GM19438 (cell line): ENCODE data around the gene SYNDIG1.

Experiments used
- ATAC-seq: cut with Tn5 transposase; IDR thresholded peaks from one replicate; pipeline ENCODE4 v1.9.1; 2021; ENCODE audit warnings: low read depth; ENCODE audit not compliant: unreplicated experiment

Gene SYNDIG1

DNA sequence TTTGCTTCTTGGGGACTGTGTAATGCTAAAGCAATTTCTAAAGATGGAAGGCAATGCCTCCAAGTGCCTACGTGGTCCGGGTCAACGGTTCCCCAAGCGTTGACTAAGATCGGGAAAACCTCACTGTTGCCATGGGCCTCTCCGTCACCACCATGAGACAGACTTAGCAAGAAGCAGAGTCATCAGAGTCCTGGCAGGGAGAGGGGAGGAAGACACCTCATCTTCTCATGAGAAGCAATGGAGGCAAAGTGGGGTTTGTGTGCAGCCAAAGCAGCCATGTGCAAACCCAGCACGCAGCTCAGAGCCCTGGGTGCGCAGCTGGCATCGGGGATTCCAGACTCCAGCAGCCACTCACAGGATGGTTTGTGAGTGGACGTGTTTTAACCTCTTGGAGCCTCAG is 111.4 kb downstream of the SYNDIG1 start:
- no peak for ATAC-seq

DNA sequence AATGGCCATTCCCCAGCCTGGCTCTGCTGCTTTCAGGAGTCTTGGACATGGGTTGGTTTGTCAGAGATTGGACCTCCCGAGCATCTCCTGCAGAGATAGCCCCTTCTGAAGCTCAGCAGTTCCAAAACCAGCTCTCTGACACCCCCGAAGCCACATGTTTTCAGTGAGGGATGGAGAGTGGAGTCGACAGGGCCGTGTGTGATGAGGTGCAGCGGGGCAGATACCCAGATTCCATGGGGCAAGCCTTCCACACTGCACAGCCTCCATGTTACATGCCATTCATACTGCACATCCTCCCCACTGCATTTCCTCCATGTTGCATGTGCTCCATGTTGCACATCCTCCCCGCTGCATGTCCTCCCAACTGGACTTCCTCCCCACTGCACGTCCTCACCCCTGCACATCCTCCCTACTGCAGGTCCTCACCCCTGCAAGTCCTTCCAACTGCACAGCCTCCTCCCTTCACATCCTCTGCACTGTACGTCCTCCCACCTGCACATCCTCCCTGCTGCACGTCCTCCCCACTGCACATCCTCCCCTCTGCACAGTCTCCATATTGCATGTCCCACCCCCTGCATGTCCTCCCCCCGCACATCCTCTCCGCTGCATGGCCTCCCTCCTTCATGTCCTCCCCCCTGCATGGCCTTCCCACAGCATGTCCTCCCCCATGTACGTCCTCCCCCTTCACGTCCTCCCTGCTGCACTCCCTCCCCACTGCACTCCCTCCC is 112.2 kb downstream of the SYNDIG1 start:
- ATAC-seq, result no peak

DNA sequence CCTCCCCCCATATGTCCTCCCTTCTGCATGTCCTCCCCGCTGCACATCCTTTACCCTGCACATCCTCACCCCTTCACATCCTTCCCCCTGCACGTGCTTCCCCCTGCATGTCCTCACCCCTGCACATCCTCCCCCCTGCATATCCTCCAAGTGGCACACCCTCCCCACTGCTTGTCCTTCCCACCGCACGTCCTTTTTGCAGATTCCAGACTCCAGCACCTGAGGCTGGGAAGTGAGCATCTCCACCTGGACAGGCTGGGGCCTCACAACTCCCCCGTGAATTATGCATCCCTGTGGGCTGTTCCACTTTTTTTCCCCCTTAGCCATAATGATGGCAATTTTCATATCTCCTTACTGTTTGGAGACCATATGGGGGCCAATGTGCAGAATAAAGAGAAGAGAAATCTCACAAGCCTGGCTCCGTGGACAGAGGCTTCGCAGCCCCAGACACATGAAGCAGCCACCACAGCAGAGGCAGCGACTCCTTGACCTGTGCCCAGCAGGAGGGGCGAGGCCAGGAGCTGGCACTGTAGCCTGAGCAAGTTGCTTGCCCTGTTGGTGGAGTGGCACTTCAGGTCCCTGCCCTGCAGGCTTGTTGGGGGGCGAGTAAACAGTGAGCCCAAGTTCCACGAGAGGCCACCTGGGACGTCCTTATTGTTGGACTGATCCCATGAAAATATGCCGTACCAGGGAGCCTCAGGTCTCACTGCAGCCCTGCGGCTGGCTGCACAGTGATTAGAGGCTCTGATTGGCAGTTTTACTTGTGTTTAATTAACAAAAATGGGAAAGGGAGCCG is 113.1 kb downstream of the SYNDIG1 start:
- no peak for ATAC-seq

DNA sequence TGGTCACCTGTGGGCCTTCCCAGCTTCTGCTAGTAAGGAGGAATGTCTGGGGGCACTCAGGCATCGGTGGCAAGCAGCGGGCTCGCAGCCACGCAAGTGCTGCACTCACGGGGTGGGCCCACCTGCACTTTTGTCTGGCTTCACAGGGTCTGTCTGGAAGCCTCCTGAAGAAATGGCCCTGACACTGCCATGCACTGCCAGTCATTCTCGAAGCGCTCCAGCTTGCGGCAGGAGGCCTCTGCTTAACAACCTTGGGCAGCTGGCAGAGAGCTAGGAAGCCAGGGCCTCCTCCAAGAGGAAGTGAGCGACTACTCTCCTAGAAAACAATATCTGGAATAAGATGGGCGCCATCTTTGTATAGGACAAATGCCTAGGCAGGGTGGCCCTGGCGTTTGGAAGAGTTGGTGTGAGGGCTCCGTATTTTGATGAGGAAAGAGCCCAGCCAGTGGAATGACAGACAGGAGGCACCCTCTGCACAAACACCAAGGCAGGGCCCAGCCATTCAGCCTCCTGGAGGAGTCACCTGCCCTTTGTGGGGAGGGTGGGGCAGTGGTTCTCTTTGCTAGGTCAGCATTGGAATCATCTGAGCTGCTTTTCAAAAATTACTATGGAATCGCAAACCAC is 113.9 kb downstream of the SYNDIG1 start:
- ATAC-seq, result no peak

DNA sequence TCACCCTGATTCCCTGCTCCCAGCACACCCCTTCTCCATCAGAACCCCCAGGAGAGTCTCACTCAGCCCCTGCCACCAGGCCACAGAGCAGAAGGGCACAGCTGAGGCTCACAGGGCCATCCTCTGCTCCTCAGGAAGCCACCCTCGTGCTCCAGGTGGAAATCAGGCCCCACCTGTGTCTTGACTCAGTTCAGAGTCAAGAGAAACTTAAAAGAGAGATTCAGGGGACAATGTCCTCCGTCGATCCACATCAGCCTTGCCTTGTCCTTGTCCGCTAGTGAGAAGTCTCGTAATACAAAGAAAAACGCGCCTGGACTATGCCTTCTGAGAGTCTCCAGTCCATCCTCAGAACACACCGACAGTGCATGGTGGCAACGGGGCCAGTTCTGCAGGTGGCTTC is 114.6 kb downstream of the SYNDIG1 start:
- no peak for ATAC-seq

DNA sequence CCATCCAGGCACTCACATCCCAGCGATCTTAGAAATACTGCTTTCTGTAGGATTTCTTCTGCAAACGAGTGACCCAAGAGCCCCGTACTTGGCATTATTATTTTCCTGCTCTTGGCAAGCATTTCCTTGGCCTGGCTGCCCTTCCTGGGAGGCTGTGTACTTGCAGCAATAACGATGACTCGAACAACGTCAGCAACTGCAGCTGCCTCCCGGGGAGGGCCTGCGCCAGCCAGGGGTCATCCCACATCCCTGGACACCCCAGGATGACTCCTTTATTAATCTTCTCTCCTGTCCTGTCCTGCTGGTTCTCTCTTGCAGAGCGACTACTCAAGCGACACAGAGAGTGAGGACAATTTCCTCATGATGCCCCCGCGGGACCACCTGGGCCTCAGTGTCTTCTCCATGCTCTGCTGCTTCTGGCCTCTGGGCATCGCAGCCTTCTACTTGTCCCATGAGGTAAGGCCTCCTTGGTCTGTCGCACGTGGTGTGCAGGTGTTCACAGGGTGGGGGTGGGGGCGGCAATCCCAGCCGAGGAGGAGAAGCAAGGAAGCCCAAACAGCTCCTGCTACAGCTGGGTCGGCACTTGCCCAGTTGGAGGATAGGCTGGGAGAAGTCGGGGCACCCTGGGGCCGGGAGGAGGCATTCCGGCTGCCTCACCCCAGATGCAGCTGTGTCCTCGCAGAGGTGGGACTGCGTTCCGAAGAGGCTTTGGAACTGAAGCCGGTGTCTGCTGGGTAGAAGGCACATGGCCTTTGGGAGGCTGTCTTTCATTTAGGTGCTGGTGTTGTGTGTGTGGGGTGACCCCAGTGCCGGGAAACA is 115.3 kb downstream of the SYNDIG1 start:
- no peak for ATAC-seq

DNA sequence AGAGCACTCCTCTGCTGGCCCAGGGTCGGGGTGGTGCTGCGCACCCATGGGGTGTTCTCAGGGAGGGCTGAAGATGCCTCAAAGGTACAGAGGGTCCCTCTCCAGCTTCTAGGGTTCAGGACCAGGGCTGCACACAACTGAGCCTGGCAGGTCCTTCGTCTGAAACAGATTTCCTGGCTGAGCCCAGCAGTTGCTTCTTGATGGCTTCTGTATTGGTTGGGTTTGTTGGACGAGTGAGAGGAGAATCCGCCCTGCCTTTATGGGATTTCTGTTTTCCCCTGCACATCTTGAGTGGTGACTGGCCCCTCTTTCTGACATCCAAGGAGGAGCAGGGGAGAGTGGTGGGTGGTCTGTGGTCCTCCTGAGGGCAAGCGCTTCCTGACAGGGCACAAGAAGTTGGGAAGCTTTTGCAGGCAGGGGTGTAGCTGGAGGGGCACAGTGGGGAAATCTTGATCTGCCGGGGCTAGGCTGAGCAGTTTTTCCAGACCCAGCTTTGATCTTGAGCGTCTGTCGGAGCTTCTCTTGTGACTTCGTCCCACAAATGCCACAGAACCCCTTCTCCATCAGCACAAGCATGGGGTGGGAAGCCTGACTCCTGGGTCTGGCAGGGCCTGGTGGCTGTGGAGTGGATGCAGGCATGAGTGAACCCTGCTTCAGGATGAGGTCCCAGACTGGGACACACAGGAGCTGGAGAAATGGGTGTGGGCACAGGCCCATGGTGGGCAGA is 116.5 kb downstream of the SYNDIG1 start:
- ATAC-seq, result no peak

DNA sequence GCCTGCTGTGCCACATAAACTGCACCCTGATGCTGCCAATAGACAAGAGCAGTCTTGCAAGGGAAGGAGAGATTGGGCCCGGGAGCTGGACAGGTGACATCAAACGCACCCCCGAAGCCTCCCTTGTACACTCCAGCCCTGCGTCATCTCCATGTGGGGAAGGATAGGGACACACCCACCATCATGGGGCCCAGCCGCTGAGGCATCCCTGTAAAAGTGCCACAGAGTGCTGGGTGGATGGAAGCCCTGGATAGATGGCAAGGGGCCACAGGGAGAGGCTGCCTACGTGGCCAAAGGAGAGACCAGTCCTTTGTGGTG is 117.1 kb downstream of the SYNDIG1 start:
- ATAC-seq, result no peak

DNA sequence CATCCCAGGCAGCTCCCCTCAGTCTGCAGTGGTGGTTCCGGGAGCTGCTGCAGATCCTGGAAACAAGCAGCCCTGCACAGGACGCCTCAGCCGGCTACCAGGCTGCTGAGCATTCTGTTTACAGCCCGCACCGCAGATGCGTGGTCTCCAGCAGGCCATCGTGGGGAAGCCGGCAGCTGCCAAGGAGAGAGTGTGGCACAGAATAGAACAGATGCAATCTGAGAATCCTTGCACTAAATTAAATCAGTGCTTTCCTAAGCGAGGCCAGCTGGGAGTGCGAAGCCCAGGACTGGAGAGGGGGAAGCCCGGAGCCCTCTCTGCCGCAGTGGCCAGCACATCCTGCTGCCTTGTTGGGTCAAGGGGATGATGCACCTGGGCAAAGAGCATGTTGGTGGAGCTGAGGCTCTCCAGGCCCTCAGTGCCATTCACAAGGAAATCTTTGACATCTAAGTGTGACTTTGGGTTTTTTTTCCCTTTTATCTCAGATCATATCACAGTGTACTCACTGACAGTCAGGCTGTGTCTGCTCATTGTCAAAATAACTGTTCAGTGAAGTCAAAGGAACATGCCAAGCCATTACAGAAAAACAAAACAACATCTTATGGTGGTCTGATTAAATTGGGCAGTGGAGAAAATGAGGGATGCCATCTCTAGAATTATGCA is 118.1 kb downstream of the SYNDIG1 start:
- no peak for ATAC-seq

DNA sequence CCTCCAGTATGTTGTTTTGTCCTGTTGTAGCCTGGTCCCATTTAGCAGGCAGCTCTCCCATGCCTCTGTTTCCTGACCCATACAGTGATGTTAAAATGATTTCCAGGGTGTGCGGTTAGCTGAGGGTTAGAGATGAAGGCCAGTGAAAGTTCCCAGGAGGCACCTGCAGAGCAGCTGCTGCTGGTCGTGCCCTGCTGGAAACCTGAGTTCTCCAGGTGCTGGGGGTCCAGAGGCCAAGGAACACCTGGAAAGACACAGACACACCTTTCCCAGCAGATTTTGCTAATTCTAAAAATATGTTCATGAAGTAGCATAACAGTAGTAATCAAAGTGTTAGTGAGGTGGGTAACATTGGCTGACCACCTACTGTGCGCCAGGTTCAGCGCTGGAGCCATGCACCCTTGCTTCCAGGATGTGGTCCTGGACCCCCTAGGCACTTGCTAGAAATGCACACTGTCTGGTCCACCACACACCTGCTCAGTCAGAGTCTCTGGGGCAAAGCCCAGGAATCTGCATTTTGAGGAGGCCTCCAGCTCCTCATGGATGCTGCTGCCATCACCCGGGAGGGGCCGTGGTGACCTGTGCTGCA is 118.7 kb downstream of the SYNDIG1 start:
- ATAC-seq, result no peak

DNA sequence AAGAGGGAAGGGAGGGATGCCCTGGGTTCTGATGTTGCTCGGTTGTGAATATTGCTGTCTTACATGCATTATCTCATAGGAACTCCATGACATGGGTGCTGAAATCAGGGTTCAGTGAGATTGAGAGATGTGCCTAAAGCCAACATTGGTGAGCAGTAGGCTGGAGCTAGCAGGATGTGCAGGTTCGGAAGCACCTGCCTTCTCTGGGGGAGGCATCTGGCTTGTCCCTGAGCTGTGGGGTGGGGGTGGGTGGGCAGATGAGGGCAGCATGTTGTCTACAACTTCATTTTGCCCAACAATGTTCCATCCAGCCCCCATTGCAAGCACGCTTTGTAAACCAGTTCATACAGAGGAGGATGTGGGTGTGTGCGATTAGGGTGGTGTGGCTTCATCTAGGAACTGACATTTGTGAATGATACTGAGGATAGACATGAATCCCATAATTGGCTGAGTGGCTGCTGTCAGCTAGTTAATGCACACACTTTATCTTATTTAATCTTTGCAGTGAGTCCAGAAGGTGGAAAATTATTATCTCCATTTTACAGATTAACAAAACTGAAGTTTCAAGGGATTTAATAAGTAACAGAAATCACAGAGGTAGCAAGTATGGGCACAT is 119.4 kb downstream of the SYNDIG1 start:
- no peak for ATAC-seq

DNA sequence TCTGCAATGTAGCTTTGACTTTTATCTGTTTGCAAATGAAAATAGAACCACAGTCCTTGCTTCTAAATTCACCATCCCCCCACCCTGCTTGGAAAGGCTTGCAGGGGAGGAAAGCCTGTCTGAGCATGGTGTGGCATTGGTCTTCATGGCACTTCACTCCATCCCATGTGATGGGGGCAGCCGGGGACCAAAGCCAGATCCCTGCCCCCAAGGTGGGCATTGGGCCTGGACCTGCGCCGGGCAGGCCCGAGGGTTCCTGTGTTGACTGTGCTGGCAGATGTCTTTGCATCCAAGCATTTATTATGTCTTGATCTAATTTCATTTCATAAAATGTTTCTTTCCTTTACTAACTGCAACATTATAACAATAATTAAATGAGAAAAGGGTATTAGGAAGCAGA is 120.0 kb downstream of the SYNDIG1 start:
- no peak for ATAC-seq

DNA sequence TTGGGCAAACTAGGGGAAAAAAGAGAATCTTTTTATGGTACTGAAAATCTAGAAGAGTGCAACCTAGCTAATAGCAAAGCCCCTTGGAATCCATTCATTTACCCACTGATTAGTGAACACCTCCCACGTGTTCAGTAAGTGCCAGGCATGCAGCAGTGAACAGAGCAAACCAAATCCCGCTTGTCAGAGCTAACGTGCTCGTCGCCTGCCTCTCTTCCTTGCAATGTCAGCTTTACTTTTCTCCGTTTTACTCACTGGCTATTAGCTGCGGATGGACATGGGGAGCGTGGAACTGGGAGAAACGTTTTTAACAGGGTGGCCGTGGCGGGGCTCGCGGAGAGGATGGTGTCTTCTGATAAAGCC is 120.4 kb downstream of the SYNDIG1 start:
- ATAC-seq, result no peak

DNA sequence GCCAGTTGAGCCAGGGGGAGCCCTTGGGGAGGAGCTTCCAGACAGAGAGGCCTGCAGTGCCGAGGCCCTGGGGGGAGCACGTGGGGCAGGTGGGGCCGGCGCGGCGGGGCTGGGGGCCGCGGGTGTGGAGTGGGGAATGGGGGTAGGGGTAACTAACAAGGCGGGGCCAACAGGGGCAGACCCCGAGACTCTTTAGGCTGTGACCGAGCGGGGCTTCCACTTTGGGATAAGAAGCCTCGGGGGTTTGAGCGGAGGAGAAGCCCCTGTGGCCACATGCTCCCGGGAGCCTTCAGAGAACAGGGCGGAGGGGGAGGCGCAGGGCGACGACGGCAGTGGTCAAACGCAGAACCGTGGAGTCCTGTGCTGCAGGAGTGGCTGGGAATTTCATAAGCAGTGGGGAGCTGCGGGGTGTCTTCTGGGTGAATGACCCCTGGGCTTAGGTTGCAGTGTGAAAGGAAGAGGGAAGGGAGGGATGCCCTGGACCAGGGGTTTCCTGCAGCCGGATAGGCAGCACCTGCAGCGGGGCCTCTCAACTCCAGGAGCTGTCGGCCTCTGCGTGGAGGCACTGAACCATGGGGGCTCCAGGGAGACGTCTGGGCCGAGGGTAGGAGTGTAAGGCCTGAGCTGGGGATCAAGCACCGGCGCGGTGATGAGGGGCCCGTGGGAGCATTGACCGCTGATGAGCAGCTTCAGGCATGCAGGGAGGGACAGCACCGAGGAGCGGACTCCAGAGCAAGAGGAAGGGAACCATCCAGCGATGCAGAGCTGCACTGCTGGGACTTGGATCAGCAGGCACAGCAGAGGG is 121.0 kb downstream of the SYNDIG1 start:
- no peak for ATAC-seq

DNA sequence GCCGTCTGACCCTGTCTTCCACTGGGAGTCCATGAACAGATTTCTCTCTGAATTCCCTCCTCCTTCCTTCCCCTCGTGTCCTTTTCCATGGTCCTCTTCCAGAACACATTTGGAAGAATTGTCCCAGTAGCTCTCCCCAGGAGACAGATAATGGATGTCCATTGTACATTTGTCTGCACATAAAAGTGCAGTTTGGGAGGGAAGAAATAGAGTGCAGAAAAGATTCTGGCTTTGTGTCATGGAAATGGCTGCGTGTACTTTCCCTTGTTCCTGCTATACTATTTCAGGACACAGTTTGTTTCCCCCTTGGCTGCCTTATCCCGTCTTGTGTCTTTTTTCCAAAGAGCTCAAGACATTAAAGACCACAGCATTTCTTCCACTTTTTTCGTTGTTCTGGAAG is 127.6 kb downstream of the SYNDIG1 start:
- no peak for ATAC-seq

DNA sequence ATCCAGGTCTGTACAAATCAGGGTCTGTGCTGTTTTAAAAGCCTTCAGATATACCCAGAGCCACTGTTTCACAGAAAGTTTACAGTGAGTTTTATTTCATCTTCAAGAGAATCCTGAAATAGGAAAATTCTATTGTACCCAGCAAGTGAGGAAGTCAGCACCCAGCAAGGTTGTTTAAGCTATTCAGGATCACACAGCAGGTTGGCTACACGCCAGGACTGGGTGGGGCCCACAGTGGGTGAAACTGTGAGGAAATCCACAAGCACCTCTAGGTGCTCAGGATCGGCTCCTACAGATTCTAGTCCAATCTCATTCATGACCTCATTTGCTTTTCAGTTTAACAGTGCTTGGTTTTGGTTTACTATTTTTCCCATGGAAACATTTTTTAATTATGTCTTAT is 128.9 kb downstream of the SYNDIG1 start:
- ATAC-seq, result no peak

DNA sequence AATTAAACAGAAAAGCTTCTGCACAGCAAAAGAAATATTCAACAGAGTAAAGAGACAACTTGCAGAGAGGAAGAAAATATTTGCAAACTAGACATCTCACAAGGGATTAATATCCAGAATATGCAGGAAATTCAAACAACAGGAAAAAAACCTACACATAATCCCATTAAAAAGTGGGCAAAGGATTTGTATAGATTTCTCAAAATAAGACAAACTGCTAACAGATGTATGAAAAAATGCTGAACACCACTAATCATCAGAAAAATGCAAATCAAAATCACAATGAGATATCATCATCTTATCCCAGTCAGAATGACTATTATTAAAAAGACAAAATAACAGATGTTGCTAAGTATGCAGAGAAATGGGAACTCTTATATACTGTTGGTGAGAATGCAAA is 129.6 kb downstream of the SYNDIG1 start:
- no peak for ATAC-seq

DNA sequence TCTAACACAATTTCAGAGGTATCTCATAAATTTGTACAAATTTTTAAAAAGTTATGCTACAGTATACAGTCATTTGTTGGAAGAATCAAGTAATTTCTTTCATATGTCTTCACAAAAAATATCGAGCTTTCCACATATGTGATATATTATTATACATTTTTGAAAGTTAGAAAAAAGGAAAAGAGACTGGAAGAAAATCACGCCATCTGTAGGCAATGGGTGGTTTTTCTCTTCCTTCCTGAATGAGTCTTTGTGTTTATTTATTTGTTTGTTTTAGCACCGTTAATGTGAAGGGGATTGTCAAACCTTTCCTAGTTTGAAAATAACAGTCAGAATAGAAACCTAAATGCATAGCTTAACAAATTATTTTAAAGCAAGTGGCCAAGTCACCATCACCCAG is 130.6 kb downstream of the SYNDIG1 start:
- no peak for ATAC-seq
